Amniotic stem cell (primary cell): ENCODE results near the gene FEV.

ENCODE experiments used
- DNase-seq: peaks from one replicate; lab custom pipeline; 2025; lab: John Stamatoyannopoulos, UW

The FEV gene

GRCh38 chr2:218993345-218994315, 8.6 kb upstream of the FEV start, which contains the start of gene CRYBA2:
CRYBA2 (minus strand) TSS chr2:218993422; CDS start chr2:218993176, 246 bp downstream.
- no peak for DNase-seq

- DNase-seq: no peak
Measured at GRCh38 chr2:218992703-218993344, 7.8 kb upstream of the FEV start.

- DNase-seq: no peak
Measured at GRCh38 chr2:218992196-218992595, 7.2 kb upstream of the FEV start.

DNA sequence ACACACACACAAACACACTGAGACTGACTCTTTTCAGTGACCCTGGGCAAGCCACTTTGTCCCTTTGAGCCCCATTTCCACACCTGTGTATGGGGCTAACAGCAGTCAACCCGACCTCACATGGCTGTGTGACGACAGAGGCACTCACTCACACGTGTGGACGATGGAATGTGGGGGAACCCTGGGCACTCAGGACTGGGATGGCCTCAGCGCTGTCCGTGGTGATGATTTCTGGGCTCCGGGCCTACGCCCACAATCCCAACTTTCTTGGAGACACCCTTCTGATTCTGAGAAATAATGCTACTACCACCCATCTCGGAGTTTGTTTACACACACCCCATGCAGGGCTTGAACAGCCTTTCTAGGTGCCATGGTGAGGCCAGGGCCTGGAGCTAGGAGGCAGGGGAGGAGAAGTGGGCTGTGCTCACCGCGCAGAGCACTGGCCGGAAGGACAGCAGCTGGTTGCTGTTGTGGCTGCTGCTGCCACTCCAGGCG, 6.7 kb upstream of the FEV start:
- DNase-seq: no peak

DNA sequence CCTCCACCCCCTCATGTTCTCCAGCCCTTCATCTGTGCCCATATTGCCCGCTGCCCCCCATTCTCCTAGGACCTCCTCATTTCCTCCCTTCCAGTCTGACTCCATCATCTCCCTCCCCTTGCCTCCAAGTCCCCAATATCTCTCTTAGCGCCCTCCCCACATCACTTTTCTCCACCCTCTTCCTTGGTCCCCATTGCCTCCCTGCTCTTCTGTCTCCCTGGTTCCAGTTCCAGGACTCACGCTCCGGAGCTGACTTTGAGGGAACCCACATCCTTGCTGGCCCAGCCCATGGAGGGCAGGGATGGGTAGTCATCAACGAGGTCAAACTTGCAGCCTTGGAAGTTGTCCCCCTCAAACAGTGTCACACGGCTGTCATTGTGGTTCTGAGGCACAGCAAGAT, 5.6 kb upstream of the FEV start:
- DNase-seq: no peak

DNA sequence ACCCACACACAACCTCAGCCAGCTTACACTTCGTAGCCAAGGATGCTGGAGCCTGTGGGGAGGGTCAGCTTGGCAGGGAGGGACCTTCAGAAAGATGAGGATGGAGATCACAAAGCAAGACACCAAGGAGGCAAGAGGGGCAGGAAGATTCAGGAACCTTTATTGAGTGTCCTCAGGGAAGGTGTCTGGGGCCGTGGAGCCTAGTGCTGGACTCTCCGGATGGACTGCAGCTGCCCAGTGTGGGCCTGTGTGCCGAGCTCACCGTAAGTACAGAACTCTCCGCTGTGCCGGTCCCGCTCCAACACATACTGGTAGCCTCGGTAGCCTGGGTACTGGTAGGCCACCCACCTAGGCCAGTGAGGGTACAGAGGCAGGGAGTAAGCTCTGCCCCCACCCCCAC, 5.1 kb upstream of the FEV start:
- DNase-seq: no peak

- DNase-seq: no peak
Measured at GRCh38 chr2:218988650-218989049, 3.7 kb upstream of the FEV start.

DNA sequence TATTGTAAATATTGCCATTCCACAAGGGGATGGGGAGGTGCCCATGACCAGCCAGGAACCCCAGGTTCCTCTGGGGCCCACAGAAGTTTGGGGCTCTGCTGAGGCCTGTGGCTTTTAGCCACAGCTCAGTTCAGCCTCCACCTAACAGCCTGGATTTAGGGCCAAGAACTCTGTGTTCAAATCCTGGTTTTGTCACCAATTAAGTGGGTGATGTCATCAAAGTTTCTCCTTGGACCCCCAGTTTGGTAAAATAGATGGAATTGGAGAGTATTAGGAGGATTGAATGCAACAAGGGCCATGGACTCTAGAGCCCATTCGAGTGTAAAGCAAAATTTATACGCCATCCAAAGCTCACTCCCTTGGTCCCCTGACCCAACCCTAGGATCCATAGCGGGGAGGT, 3.2 kb upstream of the FEV start:
- no peak for DNase-seq

- no peak for DNase-seq
Measured at GRCh38 chr2:218986148-218986761, 1.3 kb upstream of the FEV start.

GRCh38 chr2:218985325-218986091, 524 bp upstream of the FEV start:
- no peak for DNase-seq

DNA sequence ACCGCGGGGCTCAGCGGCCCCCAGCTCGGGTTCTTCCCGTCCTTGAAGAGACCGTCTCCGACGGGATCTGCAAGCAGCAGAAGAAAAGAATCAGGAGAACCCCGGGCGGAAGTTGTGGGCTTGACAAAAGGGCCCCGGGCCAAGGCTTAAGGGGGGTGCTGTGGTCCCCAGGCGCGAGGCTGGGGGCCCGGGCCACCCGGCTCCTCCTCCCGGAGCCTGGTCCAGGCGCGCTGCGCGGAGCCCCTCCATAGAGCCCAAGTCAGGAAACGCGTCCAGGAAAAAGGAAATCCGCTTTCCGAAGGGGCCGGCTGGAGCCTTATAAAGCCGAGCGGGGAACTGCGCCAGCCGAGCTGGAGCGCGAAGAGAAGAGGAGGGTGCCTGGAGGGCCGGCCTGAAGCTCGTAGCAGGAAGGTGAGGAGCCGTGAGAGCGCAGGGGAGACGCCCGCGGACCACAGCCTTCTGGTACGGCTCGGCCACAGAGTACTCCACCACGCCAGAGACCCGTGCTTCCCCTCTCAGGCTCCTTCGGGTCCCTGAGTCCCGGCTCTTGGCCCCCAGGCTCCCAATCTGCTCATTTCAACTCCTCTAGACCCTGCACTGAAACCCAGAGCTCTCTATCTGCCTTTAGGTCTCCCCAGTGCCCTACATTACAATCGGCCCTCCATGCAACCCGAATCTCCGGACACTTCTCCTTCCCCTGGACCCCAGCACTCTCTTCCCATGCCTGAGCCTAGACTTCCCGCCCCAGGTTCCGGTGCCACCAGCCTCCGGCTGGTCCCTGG, 554 bp downstream of the FEV start:
- DNase-seq: no peak

DNA sequence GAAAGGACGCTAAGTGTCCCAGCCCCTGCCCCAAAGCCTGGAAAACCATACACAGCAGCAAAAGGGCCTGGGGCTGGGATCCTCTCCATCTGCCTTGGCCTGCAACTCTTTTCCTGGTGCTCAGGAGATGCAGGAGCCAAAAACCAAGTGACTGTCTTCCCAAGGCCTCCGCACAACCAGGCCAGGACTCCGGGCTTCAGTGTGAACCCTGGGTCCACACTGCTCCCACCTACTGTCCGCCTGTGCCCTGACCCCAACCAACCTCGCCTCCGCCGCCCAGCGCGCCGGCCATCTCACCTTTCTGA, 1.1 kb downstream of the FEV start:
- no peak for DNase-seq

- DNase-seq: no peak
Measured at GRCh38 chr2:218983263-218983933, 1.6 kb downstream of the FEV start.

GRCh38 chr2:218982586-218983262, 2.3 kb downstream of the FEV start:
- no peak for DNase-seq

GRCh38 chr2:218981881-218982585, 3.0 kb downstream of the FEV start:
- DNase-seq: no peak

- DNase-seq: no peak
Measured at GRCh38 chr2:218981390-218981880, 3.5 kb downstream of the FEV start.

- DNase-seq: no peak
Measured at GRCh38 chr2:218980735-218981389, 4.1 kb downstream of the FEV start.

- DNase-seq: peak; percentile 49
Measured at GRCh38 chr2:218979846-218980734, 4.9 kb downstream of the FEV start.
